ENCODE measurements around the gene HELZ2.

Gene HELZ2

DNA sequence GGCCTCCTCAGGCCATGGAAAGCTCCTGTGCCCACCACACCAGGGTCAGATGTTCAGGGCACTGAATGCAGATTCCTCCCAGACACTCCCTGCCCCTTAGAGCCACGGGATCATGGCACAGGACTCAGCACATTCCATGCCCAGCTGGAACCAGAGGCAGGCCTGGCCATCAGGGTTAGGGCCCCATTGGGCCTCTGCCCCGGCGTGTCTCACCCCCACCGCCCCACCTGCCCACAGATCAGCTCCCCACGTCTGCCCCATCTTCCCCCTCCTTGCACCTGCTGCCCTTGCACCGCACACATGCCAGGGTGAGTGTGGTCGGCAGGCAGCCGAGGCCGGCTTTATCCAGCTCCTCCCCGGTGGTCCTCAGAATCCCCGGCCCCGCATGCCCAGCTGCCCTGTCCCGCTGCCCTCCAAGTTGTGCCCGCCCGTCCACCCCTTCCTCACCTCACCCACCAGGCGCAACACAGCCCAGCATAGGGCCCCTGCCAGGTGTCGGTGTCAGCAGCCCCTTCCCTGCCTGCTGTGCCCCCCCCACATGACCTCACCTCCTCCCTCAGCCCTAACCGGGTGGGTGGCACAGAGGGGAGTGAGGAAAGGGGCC, 24.3 kb downstream of the HELZ2 start:
- DNase-seq (ENCODE audit: low spot score), result no peak

DNA sequence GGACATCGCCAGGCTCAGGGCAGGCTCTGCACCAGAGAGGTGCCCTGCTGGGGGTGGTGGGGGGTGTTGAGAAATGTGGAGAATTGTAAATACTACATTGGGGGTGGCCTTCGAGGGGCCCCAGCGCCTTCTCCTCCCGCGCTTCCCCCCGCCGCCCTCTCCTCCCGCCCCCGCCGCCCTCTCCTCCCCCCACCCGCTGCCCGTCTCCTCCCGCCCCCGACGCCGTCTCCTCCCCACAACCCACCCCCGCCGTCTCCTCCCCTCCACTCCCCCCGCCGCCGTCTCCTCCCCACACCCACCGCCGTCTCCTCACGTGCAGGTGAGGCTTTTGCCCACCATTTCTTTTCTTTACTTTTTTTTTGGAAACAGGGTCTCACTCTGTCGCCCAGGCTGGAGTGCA, 25.0 kb downstream of the HELZ2 start:
- DNase-seq (ENCODE audit: low spot score), result no peak

DNA sequence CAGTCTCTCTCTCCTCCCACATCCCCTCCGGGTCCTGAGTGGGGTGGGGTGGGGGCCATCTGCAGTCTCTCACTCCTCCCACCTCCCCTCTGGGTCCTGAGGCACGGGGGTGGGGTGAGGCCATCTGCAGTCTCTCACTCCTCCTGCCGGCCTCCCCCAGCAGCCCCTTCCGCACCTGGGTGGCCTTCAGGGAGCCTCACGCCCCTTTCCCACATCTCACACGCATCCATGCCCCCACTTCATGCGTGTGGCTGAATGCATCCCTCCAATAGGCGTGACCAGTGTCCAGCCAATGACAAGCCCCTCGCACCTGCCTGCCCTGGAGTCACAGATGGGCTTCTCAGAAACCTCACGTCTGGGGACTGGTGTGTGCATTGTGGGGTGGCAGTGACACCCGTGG, 25.5 kb downstream of the HELZ2 start:
- DNase-seq (ENCODE audit: low spot score), result no peak

DNA sequence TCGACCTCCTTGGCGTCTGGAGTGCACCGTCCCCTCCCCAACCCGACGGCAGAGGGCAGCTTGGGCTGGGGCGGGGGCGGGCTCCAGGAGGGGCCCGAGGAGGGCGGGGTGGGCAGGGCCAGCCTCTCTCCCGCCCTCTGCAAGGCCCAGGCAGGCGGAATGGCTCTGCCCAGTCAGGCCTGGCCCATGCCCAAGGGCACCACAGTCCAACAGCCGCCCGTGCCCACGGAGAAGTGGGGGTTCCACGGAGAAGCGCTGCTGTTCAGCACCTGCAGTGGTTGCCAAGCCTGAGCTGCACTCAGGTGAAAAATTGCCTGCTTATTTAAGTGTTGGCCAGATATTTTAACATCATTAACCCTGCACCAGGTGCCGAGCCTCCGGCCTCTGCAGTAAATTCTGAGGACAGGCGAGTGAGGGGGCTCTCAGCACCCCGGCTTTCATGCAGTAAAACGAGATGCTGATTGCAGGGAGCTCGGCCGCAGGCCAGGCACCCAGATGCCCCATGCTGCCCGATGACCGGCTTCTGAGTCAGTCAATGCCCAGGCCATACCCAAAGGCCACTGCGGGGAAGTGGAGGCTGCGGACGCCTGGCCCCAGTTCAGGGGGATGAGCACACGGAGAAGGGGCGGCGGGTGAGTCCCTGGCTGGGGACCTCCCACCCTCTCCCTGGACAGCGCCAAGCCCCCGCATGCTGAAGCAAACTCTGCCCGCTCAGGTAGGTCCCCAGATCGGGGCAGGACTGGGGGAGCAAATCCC, 26.1 kb downstream of the HELZ2 start, which contains the start of gene SRMS:
Gene SRMS (minus strand): TSS at position 25 of the 756 bp plus-strand sequence. CDS start 286 bp downstream, outside the sequence.
- DNase-seq (ENCODE audit: low spot score), result no peak

DNA sequence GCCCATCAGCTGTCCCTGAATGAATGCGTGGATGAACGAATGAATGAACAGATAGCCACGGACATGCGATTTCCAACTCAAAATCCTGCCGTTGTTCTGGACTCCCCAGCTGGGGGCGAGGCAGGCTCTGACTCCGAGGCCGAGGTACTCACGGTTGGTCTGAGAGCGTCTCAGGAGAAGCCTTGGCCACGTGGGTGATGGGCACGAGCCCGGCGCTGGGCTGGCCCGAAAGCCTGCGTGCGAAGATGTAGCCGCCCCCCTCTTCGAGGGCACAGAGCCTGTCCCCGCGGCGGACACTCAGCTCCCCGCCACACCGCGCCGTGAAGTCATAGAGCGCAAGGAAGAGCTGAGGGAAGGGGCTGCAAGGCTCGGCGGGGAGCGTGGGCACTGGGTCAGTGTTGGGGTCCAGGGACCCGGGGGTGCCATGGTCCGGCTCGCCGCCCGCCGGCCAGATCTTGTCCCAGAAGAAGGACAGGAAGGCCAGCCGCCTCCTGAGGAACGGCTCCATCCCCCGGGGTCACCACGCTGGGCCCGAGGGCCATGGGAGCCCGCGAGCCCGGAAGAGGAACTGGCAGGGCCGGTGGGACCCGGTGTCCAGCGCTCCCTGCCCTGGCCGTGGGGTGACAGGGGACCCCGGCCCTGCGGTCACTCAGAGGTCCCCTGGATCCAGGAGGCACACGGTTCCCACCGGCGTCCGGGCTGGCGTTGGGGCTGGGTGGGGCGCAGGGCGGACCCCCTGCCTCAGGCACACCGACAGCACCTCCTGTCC, 26.9 kb downstream of the HELZ2 start:
- DNase-seq (ENCODE audit: low spot score), result no peak

DNA sequence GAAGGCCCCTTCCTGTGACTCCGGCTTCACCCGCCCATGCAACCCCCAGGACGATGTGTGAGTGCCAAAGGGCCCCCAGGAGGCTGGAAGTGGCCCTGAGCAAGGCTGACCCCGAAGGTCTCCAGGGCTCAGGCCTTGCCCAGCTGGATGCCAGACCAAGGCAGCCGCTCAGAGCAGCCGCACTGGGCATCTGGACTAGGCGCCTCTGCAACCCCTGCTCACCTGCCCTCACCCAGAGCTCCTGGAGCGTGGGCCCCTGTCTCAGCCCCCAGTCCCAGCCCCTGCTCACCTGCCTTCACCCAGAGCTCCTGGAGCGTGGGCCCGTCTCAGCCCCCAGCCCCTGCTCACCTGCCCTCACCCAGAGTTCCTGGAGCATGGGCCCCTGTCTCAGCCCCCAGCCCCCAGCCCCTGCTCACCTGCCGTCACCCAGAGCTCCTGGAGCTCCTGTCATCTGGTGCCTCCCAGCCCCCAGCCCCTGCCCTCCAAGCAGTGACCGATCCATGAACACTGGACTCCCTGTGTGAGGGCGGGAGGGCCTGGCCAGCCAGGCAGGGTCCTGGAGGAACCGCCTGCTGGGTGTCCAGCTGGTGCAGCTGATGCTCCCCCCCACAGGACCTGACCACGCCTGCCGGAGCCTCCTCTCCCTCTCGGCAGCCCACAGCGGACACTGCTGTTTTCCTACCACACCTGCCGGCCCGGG, 27.6 kb downstream of the HELZ2 start:
- DNase-seq (ENCODE audit: low spot score), result no peak

DNA sequence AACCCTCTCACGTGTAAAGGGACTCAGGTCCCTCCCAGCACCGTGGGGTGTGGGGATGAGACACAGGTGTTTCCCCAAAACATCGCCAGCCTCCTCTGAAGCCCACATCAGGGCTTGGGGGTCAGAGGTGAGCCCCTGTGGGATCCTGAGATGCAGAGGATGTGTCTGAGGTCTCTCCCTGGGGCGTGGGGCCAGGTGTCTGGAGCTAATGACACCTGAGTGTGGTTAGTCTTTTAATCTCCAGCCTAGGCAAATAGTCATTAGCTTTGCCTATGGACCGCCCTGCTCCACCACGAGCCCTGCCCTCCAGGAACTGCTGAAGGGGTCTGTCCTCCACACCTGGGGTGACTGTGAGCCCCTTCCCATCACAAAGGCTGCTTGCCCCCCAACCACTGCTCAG, 28.2 kb downstream of the HELZ2 start:
- no peak for DNase-seq (ENCODE audit: low spot score)

DNA sequence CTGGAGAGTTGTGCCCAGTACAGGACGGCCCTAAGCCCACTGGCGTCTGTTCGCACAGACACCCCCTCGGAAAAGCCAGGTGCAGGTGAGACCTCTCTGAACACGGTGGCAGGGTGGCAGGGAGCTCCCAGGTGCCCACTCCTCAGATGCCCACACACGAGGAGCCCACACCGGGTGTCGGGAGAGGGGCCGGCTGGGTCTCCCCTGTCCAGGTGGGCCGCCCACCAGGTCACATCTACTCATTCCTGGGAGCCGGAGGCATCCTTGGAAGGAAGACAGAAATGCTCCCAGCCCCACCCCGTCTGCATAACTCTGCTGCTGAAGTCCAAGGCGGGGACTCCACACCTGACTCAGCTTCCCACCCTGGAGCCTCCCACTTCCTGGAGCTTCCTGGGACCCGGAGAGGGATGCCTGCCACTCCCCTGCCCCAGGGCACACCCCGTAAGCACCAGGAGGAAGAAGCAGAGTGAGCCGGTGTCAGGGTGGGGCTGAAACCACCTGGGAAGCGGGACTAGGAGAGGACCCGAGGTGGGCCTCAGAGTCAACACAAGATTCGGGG, 29.0 kb downstream of the HELZ2 start:
- no peak for DNase-seq (ENCODE audit: low spot score)

DNA sequence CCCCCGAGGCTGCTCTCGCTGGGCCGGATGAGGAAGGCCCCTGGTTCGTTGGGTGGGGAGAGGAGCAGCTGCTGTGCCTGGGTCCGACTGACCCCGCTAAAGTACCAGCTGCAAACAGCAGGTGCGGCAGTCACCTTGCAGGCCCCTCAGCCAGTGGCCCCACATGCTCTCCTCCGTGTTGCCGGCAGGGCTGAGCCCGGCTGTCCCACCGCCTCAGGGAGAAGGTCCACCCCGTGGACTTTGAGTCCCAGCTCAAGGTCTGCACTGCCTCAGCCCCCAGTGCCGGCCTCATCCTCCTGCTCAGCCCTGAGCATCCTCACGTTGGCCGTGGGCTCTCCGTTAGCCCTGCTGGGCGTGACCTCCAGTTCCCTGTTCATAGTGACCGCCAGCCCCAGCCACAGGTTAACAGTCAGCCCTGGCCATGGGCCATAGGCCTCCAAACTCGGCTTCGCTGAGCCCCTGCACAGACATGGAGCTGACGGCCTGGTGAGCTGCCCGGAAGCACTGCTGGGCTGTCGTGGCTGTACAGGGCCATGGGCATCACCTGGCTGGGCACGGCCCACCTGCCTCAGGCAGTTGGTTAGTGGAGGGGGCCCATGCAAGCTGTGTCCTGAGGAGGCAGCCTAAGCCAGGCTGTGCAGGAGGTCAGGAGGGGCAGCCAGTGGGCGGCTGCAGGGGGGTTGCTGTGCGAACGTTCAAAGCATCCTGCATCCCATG, 29.6 kb downstream of the HELZ2 start:
- no peak for DNase-seq (ENCODE audit: low spot score)

DNA sequence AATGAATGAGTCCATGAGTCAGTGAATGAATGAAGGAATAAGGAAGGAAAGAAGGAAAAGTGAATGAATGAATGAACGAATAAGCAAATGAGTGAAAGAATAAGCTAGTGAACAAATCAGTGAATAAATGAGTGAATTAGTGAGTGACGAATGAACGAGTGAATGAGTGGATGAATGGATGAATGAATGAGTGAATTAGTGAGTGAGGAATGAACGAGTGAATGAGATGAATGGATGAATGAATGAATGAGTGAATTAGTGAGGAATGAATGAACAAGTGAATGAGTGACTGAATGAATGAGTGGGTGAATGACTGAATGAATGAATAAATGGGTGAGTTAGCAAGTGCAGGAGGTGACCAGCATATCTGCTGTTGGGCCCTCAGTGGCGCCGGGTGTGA, 30.3 kb downstream of the HELZ2 start:
- no peak for DNase-seq (ENCODE audit: low spot score)

DNA sequence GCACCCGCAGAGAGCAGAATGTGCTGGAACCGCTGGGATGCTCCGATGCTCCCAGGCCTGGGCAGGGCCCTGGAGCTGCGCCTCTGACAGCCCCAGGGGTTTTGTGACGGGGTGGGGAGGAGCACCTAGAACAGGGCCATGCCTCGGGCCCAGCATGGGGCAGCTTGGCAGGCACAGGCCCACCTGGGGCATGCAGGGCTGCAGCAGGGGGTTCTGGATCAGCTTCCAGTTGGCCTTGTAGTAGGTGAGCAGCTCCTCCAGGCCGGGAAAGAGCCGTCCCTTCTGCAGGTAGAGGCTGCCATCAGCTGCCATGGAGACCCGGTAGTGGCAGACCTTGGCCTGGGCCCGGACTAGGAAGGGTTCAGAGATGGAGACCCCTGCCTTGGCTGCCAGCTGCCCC, 30.9 kb downstream of the HELZ2 start:
- no peak for DNase-seq (ENCODE audit: low spot score)

DNA sequence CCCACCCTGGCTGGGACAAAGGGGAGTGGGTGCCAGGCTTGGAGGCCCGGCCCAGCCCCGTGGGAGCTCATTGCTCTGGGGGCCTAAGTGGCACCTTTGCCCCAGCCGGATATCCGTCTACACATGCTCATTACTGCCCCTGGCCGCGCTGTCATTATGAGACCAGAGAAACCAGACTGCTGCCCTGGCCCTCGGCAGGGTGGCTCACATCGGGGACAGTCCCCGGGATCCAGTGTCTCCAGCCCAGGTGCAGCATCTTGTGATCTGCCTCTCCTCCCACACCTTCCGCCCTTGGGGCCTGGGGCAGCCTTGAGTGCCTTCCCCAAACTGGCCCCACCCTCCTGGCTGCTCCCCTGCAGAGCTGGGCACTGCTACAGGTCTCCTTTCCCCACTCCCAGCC, 31.3 kb downstream of the HELZ2 start:
- no peak for DNase-seq (ENCODE audit: low spot score)

DNA sequence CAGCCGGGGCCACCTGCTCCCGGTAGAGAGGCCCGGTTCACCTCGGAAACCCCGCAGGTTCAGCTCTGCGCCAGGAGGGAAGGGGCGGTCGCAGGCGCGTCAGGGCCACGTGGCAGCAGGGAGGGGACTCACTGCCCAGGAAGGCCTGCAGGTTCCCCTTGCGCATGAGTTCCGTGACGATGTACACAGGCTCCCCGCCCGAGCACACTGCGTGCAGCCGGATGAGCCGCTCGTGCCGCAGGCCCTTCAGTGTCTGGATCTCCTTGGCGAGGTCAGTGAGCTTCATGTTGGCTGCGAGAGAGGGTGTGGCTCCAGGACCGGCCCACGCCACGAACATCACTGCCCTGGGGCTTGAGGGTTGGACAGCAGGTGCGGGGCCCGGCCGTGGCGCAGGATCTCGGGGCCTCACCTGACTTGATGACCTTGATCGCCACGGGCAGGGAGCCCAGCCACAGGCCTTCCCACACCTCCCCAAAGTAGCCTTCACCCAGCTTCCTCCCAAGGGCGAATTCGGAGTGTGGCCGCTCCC, 31.9 kb downstream of the HELZ2 start:
- DNase-seq (ENCODE audit: low spot score), result no peak

DNA sequence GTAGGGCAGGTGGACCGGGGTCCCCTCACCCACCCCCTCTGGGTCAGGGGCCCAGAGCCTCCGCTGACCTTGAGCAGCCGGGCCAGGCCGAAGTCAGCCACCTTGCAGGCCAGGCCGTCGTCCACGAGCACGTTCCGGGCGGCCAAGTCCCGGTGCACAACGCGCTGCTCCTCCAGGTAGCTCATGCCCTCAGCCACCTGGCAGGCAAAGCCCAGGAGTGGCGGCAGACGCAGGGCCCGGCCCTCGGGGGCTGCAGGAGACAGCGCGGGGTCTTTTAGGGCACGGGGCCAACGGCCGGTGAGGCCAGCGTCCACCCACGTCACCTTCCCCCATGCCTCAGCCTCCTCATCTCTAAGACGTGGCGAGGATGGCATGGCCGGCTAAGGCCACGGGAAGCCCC, 32.7 kb downstream of the HELZ2 start:
- DNase-seq (ENCODE audit: low spot score), result no peak

DNA sequence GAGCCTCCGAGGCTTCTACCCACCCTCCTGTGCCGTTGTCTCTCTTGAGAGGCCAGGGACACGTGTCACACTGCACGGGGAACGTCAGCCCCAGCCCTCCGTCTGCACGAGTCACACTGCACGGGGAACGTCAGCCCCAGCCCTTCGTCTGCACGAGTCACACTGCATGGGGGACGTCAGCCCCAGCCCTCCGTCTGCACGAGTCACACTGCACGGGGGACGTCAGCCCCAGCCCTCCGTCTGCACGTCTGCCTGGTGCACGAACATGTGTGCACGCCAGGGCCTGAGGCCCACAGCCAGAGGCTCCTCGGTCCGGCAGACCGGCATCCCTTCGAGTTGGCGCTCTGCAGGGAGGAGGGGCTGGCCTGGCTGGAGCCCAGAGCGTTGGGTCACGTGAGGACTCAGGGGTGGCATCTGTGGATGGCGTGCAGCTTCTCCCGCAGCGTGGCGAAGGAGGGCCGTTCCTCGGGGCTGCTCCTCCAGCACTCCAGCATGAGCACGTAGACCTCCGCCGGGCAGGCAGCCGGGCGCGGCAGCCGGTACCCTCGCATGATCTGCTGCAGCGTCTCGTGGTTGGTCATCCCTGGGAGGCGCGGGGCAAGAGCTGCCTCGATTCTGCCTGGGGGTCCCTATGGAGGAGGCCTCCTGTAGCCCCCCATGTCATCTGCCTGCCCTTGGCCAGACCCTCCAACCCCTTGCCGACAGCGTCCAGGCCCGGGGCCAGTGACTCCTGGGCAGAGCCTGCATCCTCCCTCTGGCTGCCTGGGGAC, 33.4 kb downstream of the HELZ2 start:
- DNase-seq (ENCODE audit: low spot score), result peak; percentile 65

DNA sequence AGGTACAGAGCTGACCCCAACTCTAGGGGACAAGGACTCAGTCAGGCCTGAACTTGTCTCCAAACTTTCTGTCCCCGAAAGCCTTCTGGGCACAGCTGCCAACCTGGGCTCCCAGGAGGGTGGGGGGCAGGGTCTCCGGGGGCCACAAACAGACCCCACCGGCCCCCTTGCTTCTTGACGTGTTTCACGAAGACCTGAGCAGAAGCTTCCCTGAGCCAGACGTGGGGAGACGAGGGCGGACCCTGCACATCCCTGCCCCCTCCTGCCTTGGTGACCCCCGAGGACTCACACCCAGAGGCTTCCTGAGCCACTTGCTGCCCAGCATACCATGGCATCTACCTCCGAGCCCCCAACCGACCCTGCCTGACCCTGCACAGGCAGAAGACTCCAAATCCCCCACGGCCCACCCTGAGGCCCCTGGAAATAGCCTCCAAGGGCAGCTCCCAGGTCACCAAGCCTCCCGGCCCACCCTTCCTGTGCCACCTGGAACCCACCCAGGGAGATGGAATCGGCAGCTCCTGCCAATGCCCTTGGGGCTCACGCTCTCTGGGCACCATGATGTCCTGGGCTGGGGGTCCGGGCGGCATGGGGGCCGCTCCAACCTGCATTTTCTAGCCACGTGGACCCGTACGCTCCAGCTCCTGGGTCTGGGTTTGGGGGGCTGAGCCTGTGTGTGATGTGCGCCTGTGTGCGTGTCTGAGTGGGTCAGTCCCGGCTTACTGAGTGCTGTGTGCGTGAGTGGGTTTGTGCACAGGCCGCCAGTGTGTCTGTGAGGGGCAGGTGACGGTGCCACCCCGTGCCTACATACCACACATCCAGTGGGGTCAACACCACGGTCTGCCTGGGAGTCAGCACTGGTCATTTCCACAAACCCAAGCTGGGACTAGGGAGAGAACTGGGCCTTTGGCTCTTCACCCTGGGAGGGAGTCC, 34.3 kb downstream of the HELZ2 start:
- DNase-seq (ENCODE audit: low spot score), result no peak

DNA sequence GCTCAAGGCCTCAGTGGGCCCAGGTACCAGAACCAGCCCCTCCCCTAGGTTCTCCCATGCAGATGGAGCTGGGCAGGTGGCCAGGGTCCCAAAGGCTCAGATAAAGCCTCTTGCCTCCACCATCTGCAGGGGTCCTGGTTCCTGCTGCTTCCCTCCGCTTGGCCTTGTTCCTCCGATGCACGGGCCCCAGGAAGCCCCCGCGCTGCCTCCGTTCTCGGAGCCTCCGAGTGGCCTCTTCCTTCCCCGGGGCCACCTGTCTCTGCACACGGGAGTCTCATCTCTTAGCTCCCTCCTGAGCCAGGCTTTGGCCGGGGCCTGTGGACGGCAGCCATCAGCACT, 35.0 kb downstream of the HELZ2 start:
- no peak for DNase-seq (ENCODE audit: low spot score)

DNA sequence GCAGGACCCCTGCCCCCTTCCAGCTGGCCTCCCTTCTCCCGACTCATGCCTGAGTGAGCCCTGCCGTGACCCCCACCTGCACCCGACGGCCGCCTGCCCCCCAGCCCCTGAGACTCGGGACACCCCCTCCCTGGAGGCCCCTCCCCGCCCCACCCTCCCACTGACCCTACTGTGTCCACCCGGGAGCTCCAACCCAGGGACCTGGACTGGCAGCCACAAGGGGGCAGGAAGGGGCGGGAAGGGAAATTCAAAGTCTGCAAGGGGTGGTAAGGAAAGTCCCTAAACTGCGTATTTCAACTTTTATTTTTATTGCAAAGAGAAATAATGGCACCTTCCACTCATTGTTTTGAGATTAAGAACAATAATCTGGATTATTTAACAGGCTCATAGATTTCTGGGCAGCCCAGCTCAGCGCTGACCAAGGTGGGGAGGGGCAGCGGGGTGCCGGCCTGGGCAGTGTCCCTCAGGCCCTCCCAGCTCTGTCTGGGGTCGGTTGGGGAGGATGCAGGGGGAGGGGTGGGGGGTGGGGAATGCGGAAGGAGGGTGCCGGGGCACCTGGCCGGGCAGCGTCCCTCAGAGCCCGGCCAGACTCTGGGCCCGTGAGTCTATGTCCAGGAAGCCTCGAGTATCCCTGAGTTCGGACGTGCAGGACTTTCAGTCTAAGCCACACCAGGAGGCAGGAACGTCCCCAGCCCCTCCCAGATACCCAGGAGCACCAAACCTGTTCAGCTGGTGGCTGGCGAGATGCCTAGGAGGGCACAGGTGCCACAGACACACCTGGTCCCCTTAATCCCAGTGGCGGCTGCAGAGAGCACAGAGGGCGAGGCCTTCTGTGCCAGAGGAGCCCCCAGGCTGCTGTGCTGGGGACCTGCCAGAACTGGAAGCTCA, 35.6 kb downstream of the HELZ2 start:
- DNase-seq (ENCODE audit: low spot score), result no peak
